Bronchial epithelial cell (primary cell): ENCODE data around the gene RIMS4. TPM values are rescaled to one million over a fixed set of nuclear protein-coding genes. Genes with fewer than 3 reads are reported as not detected.

ENCODE experiments used
- DNase-seq: peaks from one replicate; pipeline ENCODE4 v3.0.0-alpha.2; 2010; ENCODE audit warnings: low read depth
- FAIRE-seq: peaks from 2 replicates; lab custom pipeline; 2011; peaks lifted over from hg19 to GRCh38; lab: Jason Lieb, UNC
- H3K27me3 ChIP-seq: 2 replicates; pipeline ENCODE4 v1.5.1; 2011; ENCODE audit warnings: low read length; ENCODE audit not compliant: control insufficient read depth, insufficient read depth
- H3K36me3 ChIP-seq: 2 replicates; pipeline ENCODE4 v1.5.1; 2011; ENCODE audit warnings: low read length; ENCODE audit not compliant: control insufficient read depth, insufficient read depth
- H3K4me3 ChIP-seq: 2 replicates; pipeline ENCODE4 v1.5.1; 2011; ENCODE audit warnings: mild to moderate bottlenecking, low read depth, low read length, control low read depth
- total RNA-seq: library from RNA; depleted of rRNA; stranded (reverse); fragments of >200 nt; gene quantifications from 2 replicates; pipeline ENCODE4 v1.2.1, GENCODE V29; 2014
- TF ChIP-seq, protein P1 (sequence below): IDR thresholded peaks from 2 replicates; pipeline ENCODE4 v1.5.1; 2011; ENCODE audit warnings: mild to moderate bottlenecking, moderate library complexity, low read length, control low read depth, inconsistent platforms; ENCODE audit not compliant: insufficient read depth, severe bottlenecking

RIMS4 gene
- total RNA-seq, 1 donor from 2014 or later: not detected

DNA sequence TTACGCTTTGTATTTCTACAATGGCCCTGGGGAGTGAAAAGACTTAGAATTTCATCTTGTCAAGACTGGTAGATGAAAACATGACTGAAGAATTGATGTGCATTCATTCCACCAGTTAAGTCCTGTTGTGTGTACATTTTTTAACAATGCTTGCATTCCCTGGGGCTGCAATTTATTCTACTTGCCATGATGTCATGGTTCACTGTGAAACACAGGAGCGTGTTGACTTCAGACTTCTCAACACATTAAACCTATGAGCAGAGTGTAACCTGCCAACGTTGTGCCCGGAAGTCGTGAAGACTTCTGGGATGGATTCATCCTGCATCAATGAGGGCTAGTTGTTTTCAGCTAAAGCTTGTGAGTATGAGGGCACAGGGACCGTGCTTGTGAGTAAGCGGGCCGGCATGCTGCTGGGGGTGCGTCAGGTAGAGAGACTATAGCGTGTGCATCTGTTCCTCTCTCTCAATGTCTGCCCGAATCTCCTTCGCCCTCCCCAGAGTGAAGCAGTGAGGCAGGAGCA is 26.3 kb upstream of the RIMS4 start:
- H3K27me3 ChIP-seq: no peaks in the 10 kb centered on the region
- no peaks in the 10 kb centered on the region for H3K36me3 ChIP-seq
- TF ChIP-seq, protein P1, sequence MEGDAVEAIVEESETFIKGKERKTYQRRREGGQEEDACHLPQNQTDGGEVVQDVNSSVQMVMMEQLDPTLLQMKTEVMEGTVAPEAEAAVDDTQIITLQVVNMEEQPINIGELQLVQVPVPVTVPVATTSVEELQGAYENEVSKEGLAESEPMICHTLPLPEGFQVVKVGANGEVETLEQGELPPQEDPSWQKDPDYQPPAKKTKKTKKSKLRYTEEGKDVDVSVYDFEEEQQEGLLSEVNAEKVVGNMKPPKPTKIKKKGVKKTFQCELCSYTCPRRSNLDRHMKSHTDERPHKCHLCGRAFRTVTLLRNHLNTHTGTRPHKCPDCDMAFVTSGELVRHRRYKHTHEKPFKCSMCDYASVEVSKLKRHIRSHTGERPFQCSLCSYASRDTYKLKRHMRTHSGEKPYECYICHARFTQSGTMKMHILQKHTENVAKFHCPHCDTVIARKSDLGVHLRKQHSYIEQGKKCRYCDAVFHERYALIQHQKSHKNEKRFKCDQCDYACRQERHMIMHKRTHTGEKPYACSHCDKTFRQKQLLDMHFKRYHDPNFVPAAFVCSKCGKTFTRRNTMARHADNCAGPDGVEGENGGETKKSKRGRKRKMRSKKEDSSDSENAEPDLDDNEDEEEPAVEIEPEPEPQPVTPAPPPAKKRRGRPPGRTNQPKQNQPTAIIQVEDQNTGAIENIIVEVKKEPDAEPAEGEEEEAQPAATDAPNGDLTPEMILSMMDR: no peak
- H3K4me3 ChIP-seq: no peak overlapping the region
- DNase-seq (no peak), FAIRE-seq (no peak)

DNA sequence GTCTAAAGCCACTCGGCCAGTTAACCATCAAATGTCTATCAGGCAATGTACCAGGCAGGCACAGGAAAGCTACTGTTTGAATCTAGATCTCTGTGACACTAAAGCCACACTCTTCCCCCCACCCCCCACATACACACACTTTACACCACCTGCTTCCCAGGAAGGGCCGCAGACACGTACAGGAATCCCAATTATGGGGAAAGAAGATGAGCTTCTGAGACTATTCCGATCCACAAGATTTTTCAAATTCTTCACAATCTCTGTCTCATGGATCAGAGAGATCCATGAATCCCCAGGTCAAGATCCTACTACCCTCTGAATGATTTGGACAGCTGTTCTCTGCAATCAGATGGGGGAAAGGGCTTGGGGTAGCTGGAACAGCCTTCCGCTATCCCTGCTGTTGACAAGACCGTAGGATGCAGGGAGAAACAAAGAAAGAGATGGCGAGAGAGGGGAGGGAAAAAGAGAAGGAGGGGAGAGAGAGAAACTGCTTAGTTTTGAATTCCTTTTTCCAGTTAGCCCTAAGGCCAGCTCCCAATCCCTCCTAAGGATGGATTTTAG is 25.4 kb upstream of the RIMS4 start:
- Histone ChIP-seq H3K4me3 (no peak overlapping the region), H3K36me3 (no peaks in the 10 kb centered on the region), H3K27me3 (no peaks in the 10 kb centered on the region)
- FAIRE-seq: no peak
- DNase-seq: no peak
- TF ChIP-seq, protein P1: no peak

DNA sequence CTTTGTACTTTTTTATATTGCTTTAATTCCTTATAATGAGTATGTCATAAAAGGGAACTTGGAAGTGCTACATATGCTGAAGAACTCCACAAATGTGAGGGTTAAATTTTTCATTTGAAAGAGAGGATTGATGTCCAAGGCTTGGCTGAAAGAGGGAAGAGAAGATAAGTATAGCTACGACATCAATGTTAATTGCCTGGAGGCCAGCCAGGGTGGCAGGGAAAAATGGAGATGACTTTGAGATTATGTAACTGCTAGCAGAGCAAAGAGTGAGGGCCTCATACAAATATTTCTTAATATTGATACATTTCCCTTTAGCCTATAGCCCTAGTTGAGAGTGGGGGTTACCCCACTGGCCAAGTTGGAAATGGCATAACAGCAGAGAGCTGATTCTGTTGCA is 24.8 kb upstream of the RIMS4 start:
- Histone ChIP-seq H3K4me3 (no peak overlapping the region), H3K27me3 (no peaks in the 10 kb centered on the region), H3K36me3 (no peaks in the 10 kb centered on the region)
- no peak for DNase-seq
- no peak for FAIRE-seq
- TF ChIP-seq, protein P1: no peak

DNA sequence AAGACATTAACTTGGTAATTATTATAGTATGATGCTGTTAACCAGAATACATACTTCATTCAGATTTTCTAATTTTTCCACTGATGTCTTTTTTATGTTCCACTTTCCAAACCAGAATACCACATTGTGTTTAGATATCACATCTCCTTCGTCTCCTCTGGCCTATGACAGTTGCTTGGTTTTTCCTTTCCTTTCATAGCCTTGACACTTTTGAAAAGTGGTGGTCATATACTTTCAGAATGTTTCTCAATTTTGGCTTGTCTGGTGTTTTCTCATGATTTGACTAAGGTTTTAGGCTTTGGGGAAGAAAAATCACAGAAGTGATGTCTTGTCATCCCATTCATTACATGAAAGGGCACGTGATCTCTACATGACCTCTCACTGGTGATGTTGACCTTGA is 24.3 kb upstream of the RIMS4 start:
- H3K36me3 ChIP-seq: no peaks in the 10 kb centered on the region
- DNase-seq (no peak), FAIRE-seq (no peak)
- H3K27me3 ChIP-seq: no peaks in the 10 kb centered on the region
- H3K4me3 ChIP-seq: no peak overlapping the region
- TF ChIP-seq, protein P1: no peak

DNA sequence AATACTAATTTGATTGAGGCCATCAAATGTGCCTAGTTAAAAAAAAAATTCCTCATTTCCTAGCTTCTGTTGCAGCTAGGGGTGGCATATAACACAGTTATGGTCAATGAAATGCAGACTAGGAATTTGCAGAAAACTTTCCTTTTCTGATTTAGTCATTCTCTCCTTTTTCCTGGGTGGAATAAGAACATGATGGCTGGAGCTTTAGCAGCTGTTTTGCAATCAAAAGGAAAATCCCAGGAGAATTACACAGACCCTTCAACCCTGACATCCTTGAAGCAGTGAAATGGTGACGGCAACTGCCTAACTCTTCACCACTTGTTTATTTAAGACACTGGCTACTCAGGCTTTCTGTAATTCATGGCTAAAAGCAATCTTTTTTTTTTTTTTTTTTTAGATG is 23.1 kb upstream of the RIMS4 start:
- TF ChIP-seq, protein P1: no peak
- FAIRE-seq: no peak
- no peaks in the 10 kb centered on the region for H3K27me3 ChIP-seq

DNA sequence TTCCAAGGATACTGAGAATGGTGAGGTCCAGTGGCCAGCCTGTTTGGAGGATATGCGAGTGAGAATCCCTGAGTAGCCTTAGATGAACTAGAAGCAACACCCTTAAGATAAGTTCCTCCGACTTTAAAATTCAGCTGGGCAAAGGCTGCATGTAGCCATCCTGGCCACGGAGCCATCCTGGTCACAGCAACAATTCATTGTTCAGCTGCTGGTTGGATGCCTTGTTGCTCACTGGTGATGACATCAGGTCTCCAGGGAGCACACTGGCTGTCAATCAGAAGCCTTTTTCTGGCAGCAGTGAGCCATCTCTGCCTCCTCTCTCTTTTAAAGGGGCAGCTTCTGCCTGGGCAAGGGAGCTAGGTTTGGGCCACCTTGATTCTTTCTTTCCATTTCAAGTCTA is 22.4 kb upstream of the RIMS4 start:
- TF ChIP-seq, protein P1: no peak
- DNase-seq (peak; percentile 26), FAIRE-seq (no peak)
- Histone ChIP-seq H3K27me3 (no peaks in the 10 kb centered on the region), H3K36me3 (no peaks in the 10 kb centered on the region), H3K4me3 (no peak overlapping the region)

More for the DNA sequence above, 23.1 kb upstream of the RIMS4 start:
- DNase-seq: no peak
- H3K4me3 ChIP-seq: no peak overlapping the region
- H3K36me3 ChIP-seq: no peaks in the 10 kb centered on the region
